GM21529 (cell line): ENCODE data around the gene MACF1.
"Not testable (repeated sequence)": the region's sequence is repeated elsewhere in the genome, so short reads cannot be mapped to it uniquely, and the experiment has no call there.

Experiments used
- ATAC-seq: cut with Tn5 transposase; IDR thresholded peaks from one replicate; pipeline ENCODE4 v1.9.1; 2021; ENCODE audit not compliant: unreplicated experiment

The MACF1 gene

GRCh38 chr1:39446986-39447567, 242.6 kb downstream of the MACF1 start:
- no peak for ATAC-seq

GRCh38 chr1:39450041-39450440, 245.5 kb downstream of the MACF1 start:
- not testable (repeated sequence) for ATAC-seq

- no peak for ATAC-seq
These were observed 246.6 kb downstream of the MACF1 start for GRCh38 chr1:39450956-39451606.

GRCh38 chr1:39452081-39452480, 247.6 kb downstream of the MACF1 start:
- ATAC-seq: no peak

GRCh38 chr1:39452540-39452939, 248.0 kb downstream of the MACF1 start:
- no peak for ATAC-seq

GRCh38 chr1:39453603-39454002, 249.1 kb downstream of the MACF1 start:
- no peak for ATAC-seq

GRCh38 chr1:39458991-39459390, 254.5 kb downstream of the MACF1 start:
- ATAC-seq: no peak

- no peak for ATAC-seq
These were observed 257.6 kb downstream of the MACF1 start for GRCh38 chr1:39462074-39462473.

- no peak for ATAC-seq
These were observed 262.1 kb downstream of the MACF1 start for GRCh38 chr1:39466413-39467107.

GRCh38 chr1:39467108-39467720, 262.7 kb downstream of the MACF1 start:
- ATAC-seq: not testable (repeated sequence)

- ATAC-seq: no peak
These were observed 264.7 kb downstream of the MACF1 start for GRCh38 chr1:39469150-39469549.

GRCh38 chr1:39470040-39470439, 265.5 kb downstream of the MACF1 start:
- no peak for ATAC-seq

- ATAC-seq: no peak
These were observed 268.3 kb downstream of the MACF1 start for GRCh38 chr1:39472826-39473225.

GRCh38 chr1:39473324-39473723, 268.8 kb downstream of the MACF1 start:
- ATAC-seq: no peak

GRCh38 chr1:39474810-39475209, 270.3 kb downstream of the MACF1 start:
- ATAC-seq: no peak

- ATAC-seq: not testable (repeated sequence)
These were observed 271.1 kb downstream of the MACF1 start for GRCh38 chr1:39475551-39475950.

- no peak for ATAC-seq
These were observed 273.8 kb downstream of the MACF1 start for GRCh38 chr1:39478126-39478915.

- no peak for ATAC-seq
These were observed 276.8 kb downstream of the MACF1 start for GRCh38 chr1:39481289-39481688.

- no peak for ATAC-seq
These were observed 278.8 kb downstream of the MACF1 start for GRCh38 chr1:39483276-39483675.

GRCh38 chr1:39484564-39484963, 280.1 kb downstream of the MACF1 start:
- ATAC-seq: no peak
